HEK293 (cell line): Measurements from ENCODE around the gene SDHD.
A peak's percentile ranks its signal among the peaks of the same experiment; 100 is the strongest.

Experiments used
- CTCF ChIA-PET: fragments of 350-600 bp; formaldehyde crosslinking; extraction: SDS; loops from one replicate; lab custom pipeline; 2021; ENCODE audit warnings: antibody characterized with exemption; lab: Yijun Ruan, JAX
- POLR2A ChIA-PET: fragments of 300-600 bp; formaldehyde crosslinking; extraction: SDS; loops from one replicate; lab custom pipeline; 2020; ENCODE audit warnings: antibody characterized with exemption, inconsistent platforms; lab: Yijun Ruan, JAX
- H3K27ac ChIP-seq: fragments of 200-500 bp; sonication (Bioruptor generic); 2 replicates; pipeline ENCODE4 v1.5.1; 2014; ENCODE audit warnings: low read depth, low read length, control low read depth, inconsistent platforms; ENCODE audit errors: extremely low read depth
- H3K36me3 ChIP-seq, 2 experiments: fragments of 200-500 bp in 1 of 2; sonication (Bioruptor generic) in 1 of 2; 1 replicate in 1 of 2; 2 replicates in 1 of 2; pipeline ENCODE4 v1.5.1; 2014 to 2017; ENCODE audit warnings: inconsistent platforms in 2 of 2, low read length in 2 of 2; ENCODE audit not compliant: control insufficient read depth in 2 of 2, insufficient read depth in 1 of 2
- H3K4me1 ChIP-seq: fragments of 200-500 bp; sonication (Bioruptor generic); 2 replicates; pipeline ENCODE4 v1.5.1; 2014; ENCODE audit warnings: mild to moderate bottlenecking, low read length, inconsistent platforms; ENCODE audit not compliant: control insufficient read depth, insufficient read depth
- H3K4me3 ChIP-seq: 2 replicates; pipeline ENCODE4 v1.5.1; 2011; ENCODE audit warnings: low read depth, mild to moderate bottlenecking, control low read depth, low read length, moderate library complexity
- H3K9me3 ChIP-seq: fragments of 200-500 bp; sonication (Bioruptor generic); 2 replicates; pipeline ENCODE4 v1.5.1; 2014; ENCODE audit warnings: low read depth, low read length, inconsistent platforms; ENCODE audit not compliant: control insufficient read depth, insufficient read depth
- HOXD13 ChIP-seq: sonication (generic); formaldehyde crosslinking; IDR thresholded peaks from 2 replicates; pipeline ENCODE4 v1.8.0; 2022; ENCODE audit warnings: missing genetic modification reagents, borderline replicate concordance
- PRDM1 ChIP-seq: fragments of 450-650 bp; formaldehyde crosslinking; IDR thresholded peaks from 2 replicates; pipeline ENCODE4; 2016; ENCODE audit warnings: missing biosample characterization, missing genetic modification characterization
- SP7 ChIP-seq: fragments of 450-650 bp; formaldehyde crosslinking; IDR thresholded peaks from 2 replicates; pipeline ENCODE4 v1.5.1; 2016; ENCODE audit warnings: missing biosample characterization, missing genetic modification characterization
- WT1 ChIP-seq: fragments of 450-650 bp; formaldehyde crosslinking; IDR thresholded peaks from 2 replicates; pipeline ENCODE4 v1.5.1; 2016; ENCODE audit warnings: missing biosample characterization, missing genetic modification characterization
- ZBTB17 ChIP-seq: fragments of 450-650 bp; formaldehyde crosslinking; IDR thresholded peaks from 2 replicates; pipeline ENCODE4 v1.5.1; 2016; ENCODE audit warnings: missing biosample characterization, missing genetic modification characterization
- ZBTB21 ChIP-seq: fragments of 450-650 bp; formaldehyde crosslinking; IDR thresholded peaks from 2 replicates; pipeline ENCODE4 v1.5.1; 2017; ENCODE audit warnings: missing biosample characterization, missing genetic modification characterization
- ZFHX2 ChIP-seq: fragments of 450-650 bp; formaldehyde crosslinking; conservative IDR thresholded peaks from 2 replicates; pipeline ENCODE4 v1.5.1; 2016; ENCODE audit warnings: missing biosample characterization, missing genetic modification characterization
- ZNF19 ChIP-seq: fragments of 450-650 bp; formaldehyde crosslinking; IDR thresholded peaks from 2 replicates; pipeline ENCODE4; 2016; ENCODE audit warnings: missing biosample characterization, missing genetic modification characterization, low read depth
- ZNF223 ChIP-seq: fragments of 450-650 bp; formaldehyde crosslinking; IDR thresholded peaks from 2 replicates; pipeline ENCODE4 v1.5.1; 2016; ENCODE audit warnings: missing biosample characterization, missing genetic modification characterization
- ZNF239 ChIP-seq: fragments of 450-650 bp; formaldehyde crosslinking; IDR thresholded peaks from 2 replicates; pipeline ENCODE4 v1.5.1; 2016; ENCODE audit warnings: missing biosample characterization, missing genetic modification characterization
- ZNF24 ChIP-seq: fragments of 450-650 bp; formaldehyde crosslinking; IDR thresholded peaks from 2 replicates; pipeline ENCODE4 v1.5.1; 2016; ENCODE audit warnings: missing biosample characterization, missing genetic modification characterization
- ZNF366 ChIP-seq: fragments of 450-650 bp; formaldehyde crosslinking; conservative IDR thresholded peaks from 2 replicates; pipeline ENCODE4 v1.5.1; 2016; ENCODE audit warnings: missing biosample characterization, missing genetic modification characterization
- ZNF501 ChIP-seq: fragments of 450-650 bp; formaldehyde crosslinking; IDR thresholded peaks from 2 replicates; pipeline ENCODE4 v1.5.1; 2016; ENCODE audit warnings: missing biosample characterization, missing genetic modification characterization
- ZNF510 ChIP-seq: fragments of 450-650 bp; formaldehyde crosslinking; IDR thresholded peaks from 2 replicates; pipeline ENCODE4 v1.5.1; 2018; ENCODE audit warnings: mild to moderate bottlenecking, missing genetic modification characterization, missing biosample characterization; ENCODE audit not compliant: insufficient replicate concordance
- ZNF561 ChIP-seq: fragments of 450-650 bp; IDR thresholded peaks from 2 replicates; pipeline ENCODE4 v1.5.1; 2018; ENCODE audit warnings: missing biosample characterization, missing genetic modification characterization, borderline replicate concordance
- ZNF580 ChIP-seq: fragments of 450-650 bp; formaldehyde crosslinking; IDR thresholded peaks from 2 replicates; pipeline ENCODE4 v1.5.1; 2016; ENCODE audit warnings: missing biosample characterization, missing genetic modification characterization
- ZNF843 ChIP-seq: fragments of 450-650 bp; formaldehyde crosslinking; IDR thresholded peaks from 2 replicates; pipeline ENCODE4 v1.5.1; 2016; ENCODE audit warnings: missing biosample characterization, missing genetic modification characterization
- ZSCAN30 ChIP-seq: fragments of 450-650 bp; IDR thresholded peaks from 2 replicates; pipeline ENCODE4 v1.5.1; 2018; ENCODE audit warnings: missing biosample characterization, mild to moderate bottlenecking, missing genetic modification characterization, moderate library complexity
- TF ChIP-seq, protein P1 (sequence below): fragments of 450-650 bp; formaldehyde crosslinking; IDR thresholded peaks from 2 replicates; pipeline ENCODE4 v1.5.0; 2017; ENCODE audit warnings: missing biosample characterization, missing genetic modification characterization, borderline replicate concordance
- TF ChIP-seq, protein P2 (sequence below): fragments of 450-650 bp; formaldehyde crosslinking; IDR thresholded peaks from 2 replicates; pipeline ENCODE4 v1.5.1; 2016; ENCODE audit warnings: missing biosample characterization, missing genetic modification characterization
- TF ChIP-seq, protein P3 (sequence below): fragments of 450-650 bp; formaldehyde crosslinking; IDR thresholded peaks from 2 replicates; pipeline ENCODE4 v1.5.1; 2017; ENCODE audit warnings: missing biosample characterization, missing genetic modification characterization
- TF ChIP-seq, protein P4 (sequence below): fragments of 450-650 bp; formaldehyde crosslinking; IDR thresholded peaks from 2 replicates; pipeline ENCODE4 v1.5.1; 2017; ENCODE audit warnings: missing biosample characterization, missing genetic modification characterization
- TF ChIP-seq, protein P5 (sequence below): fragments of 450-650 bp; formaldehyde crosslinking; IDR thresholded peaks from 2 replicates; pipeline ENCODE4 v1.5.1; 2016; ENCODE audit warnings: missing biosample characterization, missing genetic modification characterization
- TF ChIP-seq, protein P6 (sequence below): IDR thresholded peaks from 2 replicates; pipeline ENCODE4 v1.6.1; 2011; ENCODE audit warnings: mild to moderate bottlenecking, low read depth, low read length, borderline replicate concordance

SDHD gene

GRCh38 chr11:112086422-112087191 lies at the start of gene SDHD, which contains the start of gene TIMM8B (continued):
- TF ChIP-seq HOXD13 (CRISPR knock-in tag) (no peak), ZNF843 (tag by site-specific recombination) (no peak), ZNF24 (tag by site-specific recombination) (no peak), ZBTB17 (tag by site-specific recombination) (0 out of 2 replicates have a peak, but pooled peaks have one; percentile 38), PRDM1 (tag by site-specific recombination) (no peak), ZNF580 (peak; percentile 78), ZSCAN30 (no peak), ZNF501 (tag by site-specific recombination) (peak; percentile 58; the same call in 1 of the 2 replicates), WT1 (no peak; the same call in 1 of the 2 replicates), ZBTB21 (tag by site-specific recombination) (peak; percentile 47; the same call in 1 of the 2 replicates), ZFHX2 (tag by site-specific recombination) (peak; percentile 67), ZNF239 (tag by site-specific recombination) (no peak), ZNF19 (tag by site-specific recombination) (no peak), ZNF366 (tag by site-specific recombination) (peak; percentile 72), SP7 (tag by site-specific recombination) (peak; percentile 65; the same call in 1 of the 2 replicates)
- TF ChIP-seq, protein P1, sequence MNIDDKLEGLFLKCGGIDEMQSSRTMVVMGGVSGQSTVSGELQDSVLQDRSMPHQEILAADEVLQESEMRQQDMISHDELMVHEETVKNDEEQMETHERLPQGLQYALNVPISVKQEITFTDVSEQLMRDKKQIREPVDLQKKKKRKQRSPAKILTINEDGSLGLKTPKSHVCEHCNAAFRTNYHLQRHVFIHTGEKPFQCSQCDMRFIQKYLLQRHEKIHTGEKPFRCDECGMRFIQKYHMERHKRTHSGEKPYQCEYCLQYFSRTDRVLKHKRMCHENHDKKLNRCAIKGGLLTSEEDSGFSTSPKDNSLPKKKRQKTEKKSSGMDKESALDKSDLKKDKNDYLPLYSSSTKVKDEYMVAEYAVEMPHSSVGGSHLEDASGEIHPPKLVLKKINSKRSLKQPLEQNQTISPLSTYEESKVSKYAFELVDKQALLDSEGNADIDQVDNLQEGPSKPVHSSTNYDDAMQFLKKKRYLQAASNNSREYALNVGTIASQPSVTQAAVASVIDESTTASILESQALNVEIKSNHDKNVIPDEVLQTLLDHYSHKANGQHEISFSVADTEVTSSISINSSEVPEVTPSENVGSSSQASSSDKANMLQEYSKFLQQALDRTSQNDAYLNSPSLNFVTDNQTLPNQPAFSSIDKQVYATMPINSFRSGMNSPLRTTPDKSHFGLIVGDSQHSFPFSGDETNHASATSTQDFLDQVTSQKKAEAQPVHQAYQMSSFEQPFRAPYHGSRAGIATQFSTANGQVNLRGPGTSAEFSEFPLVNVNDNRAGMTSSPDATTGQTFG (tag by site-specific recombination): no peak
- TF ChIP-seq, protein P2, sequence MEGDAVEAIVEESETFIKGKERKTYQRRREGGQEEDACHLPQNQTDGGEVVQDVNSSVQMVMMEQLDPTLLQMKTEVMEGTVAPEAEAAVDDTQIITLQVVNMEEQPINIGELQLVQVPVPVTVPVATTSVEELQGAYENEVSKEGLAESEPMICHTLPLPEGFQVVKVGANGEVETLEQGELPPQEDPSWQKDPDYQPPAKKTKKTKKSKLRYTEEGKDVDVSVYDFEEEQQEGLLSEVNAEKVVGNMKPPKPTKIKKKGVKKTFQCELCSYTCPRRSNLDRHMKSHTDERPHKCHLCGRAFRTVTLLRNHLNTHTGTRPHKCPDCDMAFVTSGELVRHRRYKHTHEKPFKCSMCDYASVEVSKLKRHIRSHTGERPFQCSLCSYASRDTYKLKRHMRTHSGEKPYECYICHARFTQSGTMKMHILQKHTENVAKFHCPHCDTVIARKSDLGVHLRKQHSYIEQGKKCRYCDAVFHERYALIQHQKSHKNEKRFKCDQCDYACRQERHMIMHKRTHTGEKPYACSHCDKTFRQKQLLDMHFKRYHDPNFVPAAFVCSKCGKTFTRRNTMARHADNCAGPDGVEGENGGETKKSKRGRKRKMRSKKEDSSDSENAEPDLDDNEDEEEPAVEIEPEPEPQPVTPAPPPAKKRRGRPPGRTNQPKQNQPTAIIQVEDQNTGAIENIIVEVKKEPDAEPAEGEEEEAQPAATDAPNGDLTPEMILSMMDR (tag by site-specific recombination): peak; percentile 92
- TF ChIP-seq, protein P3, sequence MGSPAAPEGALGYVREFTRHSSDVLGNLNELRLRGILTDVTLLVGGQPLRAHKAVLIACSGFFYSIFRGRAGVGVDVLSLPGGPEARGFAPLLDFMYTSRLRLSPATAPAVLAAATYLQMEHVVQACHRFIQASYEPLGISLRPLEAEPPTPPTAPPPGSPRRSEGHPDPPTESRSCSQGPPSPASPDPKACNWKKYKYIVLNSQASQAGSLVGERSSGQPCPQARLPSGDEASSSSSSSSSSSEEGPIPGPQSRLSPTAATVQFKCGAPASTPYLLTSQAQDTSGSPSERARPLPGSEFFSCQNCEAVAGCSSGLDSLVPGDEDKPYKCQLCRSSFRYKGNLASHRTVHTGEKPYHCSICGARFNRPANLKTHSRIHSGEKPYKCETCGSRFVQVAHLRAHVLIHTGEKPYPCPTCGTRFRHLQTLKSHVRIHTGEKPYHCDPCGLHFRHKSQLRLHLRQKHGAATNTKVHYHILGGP: no peak
- TF ChIP-seq, protein P4, sequence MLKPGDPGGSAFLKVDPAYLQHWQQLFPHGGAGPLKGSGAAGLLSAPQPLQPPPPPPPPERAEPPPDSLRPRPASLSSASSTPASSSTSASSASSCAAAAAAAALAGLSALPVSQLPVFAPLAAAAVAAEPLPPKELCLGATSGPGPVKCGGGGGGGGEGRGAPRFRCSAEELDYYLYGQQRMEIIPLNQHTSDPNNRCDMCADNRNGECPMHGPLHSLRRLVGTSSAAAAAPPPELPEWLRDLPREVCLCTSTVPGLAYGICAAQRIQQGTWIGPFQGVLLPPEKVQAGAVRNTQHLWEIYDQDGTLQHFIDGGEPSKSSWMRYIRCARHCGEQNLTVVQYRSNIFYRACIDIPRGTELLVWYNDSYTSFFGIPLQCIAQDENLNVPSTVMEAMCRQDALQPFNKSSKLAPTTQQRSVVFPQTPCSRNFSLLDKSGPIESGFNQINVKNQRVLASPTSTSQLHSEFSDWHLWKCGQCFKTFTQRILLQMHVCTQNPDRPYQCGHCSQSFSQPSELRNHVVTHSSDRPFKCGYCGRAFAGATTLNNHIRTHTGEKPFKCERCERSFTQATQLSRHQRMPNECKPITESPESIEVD (tag by site-specific recombination): no peak

DNA sequence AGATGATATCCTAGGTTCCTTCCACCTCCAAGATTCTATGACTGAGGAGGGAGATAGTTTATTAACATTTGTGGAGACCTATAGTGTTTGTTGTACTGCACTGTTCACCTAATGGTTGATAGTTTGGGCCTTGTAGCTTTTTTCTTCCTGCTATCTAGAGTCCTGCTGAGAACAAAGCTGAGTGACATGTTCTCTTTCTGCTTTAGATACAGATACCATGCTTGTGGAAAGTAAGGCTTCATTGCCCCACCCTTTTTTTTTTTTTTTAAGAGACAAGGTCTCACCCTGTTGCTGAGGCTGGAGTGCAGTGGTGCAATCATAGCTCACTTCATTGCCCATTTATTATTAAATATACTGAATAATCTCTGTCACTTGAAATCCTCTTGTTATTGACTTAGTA lies 49.1 kb upstream of the SDHD start:
- no peaks in the 10 kb centered on the region for H3K9me3 ChIP-seq
- CTCF ChIA-PET: no interaction called here

More for the DNA sequence above, 49.1 kb upstream of the SDHD start:
- no peak overlapping the region for H3K27ac ChIP-seq
- peaks cover 20 to 76% of the 10 kb centered on the region in 2 experiments for H3K36me3 ChIP-seq
- no peak overlapping the region for H3K4me3 ChIP-seq
- H3K4me1 ChIP-seq: no peaks in the 10 kb centered on the region
- POLR2A ChIA-PET: no interaction called here
- TF ChIP-seq, protein P5, sequence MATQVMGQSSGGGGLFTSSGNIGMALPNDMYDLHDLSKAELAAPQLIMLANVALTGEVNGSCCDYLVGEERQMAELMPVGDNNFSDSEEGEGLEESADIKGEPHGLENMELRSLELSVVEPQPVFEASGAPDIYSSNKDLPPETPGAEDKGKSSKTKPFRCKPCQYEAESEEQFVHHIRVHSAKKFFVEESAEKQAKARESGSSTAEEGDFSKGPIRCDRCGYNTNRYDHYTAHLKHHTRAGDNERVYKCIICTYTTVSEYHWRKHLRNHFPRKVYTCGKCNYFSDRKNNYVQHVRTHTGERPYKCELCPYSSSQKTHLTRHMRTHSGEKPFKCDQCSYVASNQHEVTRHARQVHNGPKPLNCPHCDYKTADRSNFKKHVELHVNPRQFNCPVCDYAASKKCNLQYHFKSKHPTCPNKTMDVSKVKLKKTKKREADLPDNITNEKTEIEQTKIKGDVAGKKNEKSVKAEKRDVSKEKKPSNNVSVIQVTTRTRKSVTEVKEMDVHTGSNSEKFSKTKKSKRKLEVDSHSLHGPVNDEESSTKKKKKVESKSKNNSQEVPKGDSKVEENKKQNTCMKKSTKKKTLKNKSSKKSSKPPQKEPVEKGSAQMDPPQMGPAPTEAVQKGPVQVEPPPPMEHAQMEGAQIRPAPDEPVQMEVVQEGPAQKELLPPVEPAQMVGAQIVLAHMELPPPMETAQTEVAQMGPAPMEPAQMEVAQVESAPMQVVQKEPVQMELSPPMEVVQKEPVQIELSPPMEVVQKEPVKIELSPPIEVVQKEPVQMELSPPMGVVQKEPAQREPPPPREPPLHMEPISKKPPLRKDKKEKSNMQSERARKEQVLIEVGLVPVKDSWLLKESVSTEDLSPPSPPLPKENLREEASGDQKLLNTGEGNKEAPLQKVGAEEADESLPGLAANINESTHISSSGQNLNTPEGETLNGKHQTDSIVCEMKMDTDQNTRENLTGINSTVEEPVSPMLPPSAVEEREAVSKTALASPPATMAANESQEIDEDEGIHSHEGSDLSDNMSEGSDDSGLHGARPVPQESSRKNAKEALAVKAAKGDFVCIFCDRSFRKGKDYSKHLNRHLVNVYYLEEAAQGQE: no peak
- no peak for TF ChIP-seq ZNF561 (tag by site-specific recombination)
- TF ChIP-seq ZNF510 (tag by site-specific recombination): no peak
- no peak for TF ChIP-seq ZNF223
- TF ChIP-seq, protein P6, sequence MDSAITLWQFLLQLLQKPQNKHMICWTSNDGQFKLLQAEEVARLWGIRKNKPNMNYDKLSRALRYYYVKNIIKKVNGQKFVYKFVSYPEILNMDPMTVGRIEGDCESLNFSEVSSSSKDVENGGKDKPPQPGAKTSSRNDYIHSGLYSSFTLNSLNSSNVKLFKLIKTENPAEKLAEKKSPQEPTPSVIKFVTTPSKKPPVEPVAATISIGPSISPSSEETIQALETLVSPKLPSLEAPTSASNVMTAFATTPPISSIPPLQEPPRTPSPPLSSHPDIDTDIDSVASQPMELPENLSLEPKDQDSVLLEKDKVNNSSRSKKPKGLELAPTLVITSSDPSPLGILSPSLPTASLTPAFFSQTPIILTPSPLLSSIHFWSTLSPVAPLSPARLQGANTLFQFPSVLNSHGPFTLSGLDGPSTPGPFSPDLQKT: no peak
- TF ChIP-seq, all 188 proteins: peak for 0
